ENCODE measurements around the gene BTBD9. TPM values are rescaled to one million over a fixed set of nuclear protein-coding genes. Genes with fewer than 3 reads are reported as not detected.

Gene BTBD9
- total RNA-seq, 1 donor from 2014 or later = 24.1 TPM

DNA sequence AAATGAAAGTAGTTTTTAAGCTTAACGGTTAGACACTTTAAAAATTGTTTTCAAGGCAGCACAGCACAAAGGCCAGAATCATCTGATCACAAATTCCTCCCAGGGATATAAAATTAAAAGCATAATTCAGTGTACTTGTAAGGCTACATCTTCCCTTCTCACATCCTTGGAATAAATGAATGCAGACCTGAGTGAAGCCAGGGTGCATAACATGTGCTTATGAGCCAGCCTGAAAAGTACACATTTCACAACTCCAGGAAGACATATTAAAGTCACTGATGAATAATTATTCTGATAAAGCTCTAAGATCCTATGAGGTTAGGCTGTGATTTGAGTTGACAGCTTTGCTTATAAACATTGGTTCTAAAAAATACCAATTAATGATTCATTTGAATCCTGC is 163.6 kb downstream of the BTBD9 start:
- Histone ChIP-seq H3K27ac (peak overlapping the region; percentile 63), H3K36me3 (no peaks in the 10 kb centered on the region), H3K9me3 (no peaks in the 10 kb centered on the region), H3K4me1 (no peaks in the 10 kb centered on the region), H3K4me3 (no peak overlapping the region), H3K27me3 (no peaks in the 10 kb centered on the region)
- no peak for DNase-seq (ENCODE audit: extremely low spot score in 2 of 2)
- intact Hi-C loops (cut with DNase I) = no loop called here
- TF ChIP-seq POLR2AphosphoS5 (IDR thresholded peaks at IDR 0.05; ENCODE audit: insufficient read depth in 1 of 2, low read depth in 1 of 2) (peak in 1 of 2 donors; percentile 55), CTCF (IDR thresholded peaks at IDR 0.05) (no peak)

GRCh38 chr6:38470548-38470947 is 169.2 kb downstream of the BTBD9 start:
- TF ChIP-seq POLR2A (IDR thresholded peaks at IDR 0.05) (no peak), CTCF (IDR thresholded peaks at IDR 0.05) (no peak), POLR2AphosphoS5 (IDR thresholded peaks at IDR 0.05; ENCODE audit: insufficient read depth in 1 of 2, low read depth in 1 of 2) (no peak)
- Histone ChIP-seq H3K27me3 (no peaks in the 10 kb centered on the region), H3K9me3 (no peaks in the 10 kb centered on the region), H3K27ac (no peak overlapping the region), H3K4me1 (no peaks in the 10 kb centered on the region), H3K4me3 (no peak overlapping the region), H3K36me3 (no peaks in the 10 kb centered on the region)
- DNase-seq (ENCODE audit: extremely low spot score in 2 of 2) = no peak
- intact Hi-C loops (cut with DNase I) = no loop called here

GRCh38 chr6:38467566-38467965 is 172.2 kb downstream of the BTBD9 start:
- H3K9me3 ChIP-seq = no peaks in the 10 kb centered on the region
- no peaks in the 10 kb centered on the region for H3K36me3 ChIP-seq
- TF ChIP-seq CTCF (IDR thresholded peaks at IDR 0.05) = no peak
- no peak for TF ChIP-seq POLR2AphosphoS5 (IDR thresholded peaks at IDR 0.05; ENCODE audit: insufficient read depth in 1 of 2, low read depth in 1 of 2)
- TF ChIP-seq POLR2A (IDR thresholded peaks at IDR 0.05) = no peak
- H3K27ac ChIP-seq = no peak overlapping the region
- no peak overlapping the region for H3K4me3 ChIP-seq
- no peak for DNase-seq (ENCODE audit: extremely low spot score in 2 of 2)
- intact Hi-C loops (cut with DNase I) = loop anchor here (5.0 kb wide), 1 partner anchor 745 kb away; no protein-coding TSS in a partner anchor
- H3K4me1 ChIP-seq = no peaks in the 10 kb centered on the region
- H3K27me3 ChIP-seq = no peaks in the 10 kb centered on the region

- intact Hi-C loops (cut with DNase I) = no loop called here
These were observed 179.5 kb downstream of the BTBD9 start for GRCh38 chr6:38460186-38460585.

DNA sequence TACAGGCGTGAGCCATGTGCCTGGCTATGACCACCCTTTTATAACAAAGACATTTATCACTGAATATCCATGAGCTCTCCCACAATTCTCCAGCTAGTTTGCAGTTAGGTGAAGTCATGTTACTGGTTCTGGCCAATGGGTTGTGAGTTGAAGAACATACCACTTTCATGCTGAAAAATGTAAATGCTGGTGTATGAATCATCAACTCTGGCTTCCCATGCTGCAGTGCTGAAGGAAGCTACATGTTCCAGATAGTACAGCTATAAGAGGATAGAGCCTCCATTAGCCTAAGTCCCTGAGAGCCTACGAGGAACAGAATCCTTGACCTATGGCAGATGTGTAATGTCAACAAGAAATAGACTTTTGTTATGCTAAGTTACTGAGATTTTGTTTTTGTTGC is 180.4 kb downstream of the BTBD9 start:
- intact Hi-C loops (cut with DNase I) = no loop called here
- Histone ChIP-seq H3K4me3 (no peak overlapping the region), H3K36me3 (no peaks in the 10 kb centered on the region), H3K4me1 (no peaks in the 10 kb centered on the region), H3K27me3 (no peaks in the 10 kb centered on the region), H3K27ac (no peak overlapping the region), H3K9me3 (no peaks in the 10 kb centered on the region)
- no peak for DNase-seq (ENCODE audit: extremely low spot score in 2 of 2)
- no peak for TF ChIP-seq POLR2A (IDR thresholded peaks at IDR 0.05)
- no peak for TF ChIP-seq CTCF (IDR thresholded peaks at IDR 0.05)
- TF ChIP-seq POLR2AphosphoS5 (IDR thresholded peaks at IDR 0.05; ENCODE audit: insufficient read depth in 1 of 2, low read depth in 1 of 2) = no peak

More at GRCh38 chr6:38460186-38460585, 179.5 kb downstream of the BTBD9 start:
- Histone ChIP-seq H3K4me3 (no peak overlapping the region), H3K27ac (no peak overlapping the region), H3K27me3 (no peaks in the 10 kb centered on the region), H3K9me3 (no peaks in the 10 kb centered on the region), H3K36me3 (no peaks in the 10 kb centered on the region), H3K4me1 (no peaks in the 10 kb centered on the region)
- DNase-seq (ENCODE audit: extremely low spot score in 2 of 2) = no peak
- TF ChIP-seq CTCF (IDR thresholded peaks at IDR 0.05) = no peak
- no peak for TF ChIP-seq POLR2A (IDR thresholded peaks at IDR 0.05)
- TF ChIP-seq POLR2AphosphoS5 (IDR thresholded peaks at IDR 0.05; ENCODE audit: insufficient read depth in 1 of 2, low read depth in 1 of 2) = no peak

Measured in vagina (tissue), 2 donors.